Left ventricle myocardium superior (tissue), 1 donor: ENCODE data around the gene UBAP1L. TPM values are rescaled to one million over a fixed set of nuclear protein-coding genes. Genes with fewer than 3 reads are reported as not detected.
"Not testable (repeated sequence)": the region's sequence is repeated elsewhere in the genome, so short reads cannot be mapped to it uniquely, and the experiment has no call there.

Experiments used
- ATAC-seq: fragments of 200-7000 bp; cut with Tn5 transposase; one replicate; pipeline ENCODE4 v1.9.1; 2020; ENCODE audit warnings: mild to moderate bottlenecking, moderate library complexity
- DNase-seq: peaks from one replicate; pipeline ENCODE4 v3.0.0-alpha.2; 2020
- intact Hi-C: fragments of 100-400 bp; cut with micrococcal nuclease; formaldehyde crosslinking; loops from one replicate; pipeline ENCODE4 v1.11.0; 2022
- long read RNA-seq: library from polyadenylated mRNA; unstranded; transcript quantifications from one replicate; pipeline ENCODE4 v2.0.0, GENCODE V29; 2021
- total RNA-seq: library from RNA; stranded (reverse); fragmentation: NEBNext Ultra II Directional; extraction: Animal tissue kit (Norgen Biotek cat#: 25700); gene quantifications from one replicate; pipeline ENCODE4 v1.2.1, GENCODE V29; 2021
- donor health status: DM: no; HTN: yes; CAD: no; lungs with severe emphysema.

Gene UBAP1L
- total RNA-seq: 1.3 TPM
- long read RNA-seq, partial matches to known transcripts: 0 of 2 reads
- long read RNA-seq, other reads (novel, unspliced or antisense): 2 of 2 reads

GRCh38 chr15:65115086-65115485, at the start of gene UBAP1L:
Gene UBAP1L (minus strand): TSS chr15:65115200. CDS start chr15:65106215, 8,985 bp downstream.
- ATAC-seq: no peak
- intact Hi-C loops: no loop called here
- DNase-seq: no peak

DNA sequence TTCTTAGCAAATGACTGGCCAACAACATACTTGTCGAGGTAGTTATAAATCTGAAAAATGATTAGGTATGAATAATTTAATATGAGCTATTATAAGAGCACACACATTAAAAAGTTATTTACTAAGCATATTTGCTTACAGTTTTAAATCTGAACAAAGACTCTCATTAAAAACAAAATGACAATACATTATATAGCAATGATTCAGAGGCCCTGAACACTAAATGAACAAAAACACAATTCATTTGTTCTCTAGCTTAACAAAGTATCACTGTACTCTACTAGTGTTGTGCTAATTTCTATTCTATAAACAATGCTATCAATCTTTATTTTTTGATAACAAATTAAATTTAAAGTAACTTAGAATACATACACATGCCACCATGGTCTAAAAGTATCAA, 49.1 kb upstream of the UBAP1L start:
- DNase-seq (no peak), ATAC-seq (no peak)
- intact Hi-C loops: no loop called here

- intact Hi-C loops: no loop called here
- ATAC-seq (peak; percentile 28), DNase-seq (no peak)
Measured at GRCh38 chr15:65163041-65163440, 48.0 kb upstream of the UBAP1L start.

DNA sequence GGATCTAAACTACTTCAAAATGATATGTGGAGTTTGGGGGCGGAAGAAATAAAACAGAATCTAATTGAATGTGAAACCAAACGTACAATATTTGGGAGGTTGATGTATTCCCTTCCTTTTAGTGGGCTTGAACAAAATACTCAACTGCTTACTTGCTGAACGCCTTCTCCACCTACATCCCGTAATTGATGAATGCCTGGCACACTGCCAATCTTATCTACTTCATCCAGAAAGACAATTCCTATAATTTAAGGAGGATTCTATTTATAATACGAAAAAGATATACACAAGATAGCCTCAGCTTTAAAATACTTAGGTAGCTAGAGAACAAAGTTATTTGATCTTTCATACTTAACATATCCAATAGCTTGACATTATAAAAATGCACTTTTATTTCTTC, 41.7 kb upstream of the UBAP1L start:
- DNase-seq (no peak), ATAC-seq (no peak)
- intact Hi-C loops: no loop called here

GRCh38 chr15:65154720-65155119, 39.7 kb upstream of the UBAP1L start:
- no peak for DNase-seq
- intact Hi-C loops: no loop called here
- no peak for ATAC-seq

DNA sequence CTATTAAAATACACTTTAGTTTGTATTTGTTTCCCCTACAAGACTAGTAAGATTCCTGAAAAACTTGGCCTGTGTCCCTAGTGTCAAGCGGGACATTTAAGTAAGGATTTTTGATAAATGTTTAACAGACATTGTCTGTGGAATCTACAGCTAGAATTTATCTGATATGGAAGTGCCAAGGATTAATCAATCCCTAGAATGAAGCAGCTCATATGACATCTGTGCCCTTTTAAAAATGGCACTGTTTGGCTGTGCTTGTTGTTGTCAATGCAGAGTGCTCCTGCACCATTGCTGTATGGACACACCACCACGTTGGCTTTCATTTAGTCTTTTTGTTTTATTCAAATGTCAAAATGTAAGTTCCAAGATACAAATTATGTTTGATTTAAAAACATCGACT, 32.9 kb upstream of the UBAP1L start:
- no peak for ATAC-seq
- DNase-seq: no peak
- intact Hi-C loops: no loop called here

- intact Hi-C loops: no loop called here
- DNase-seq: no peak
- ATAC-seq: no peak
Measured at GRCh38 chr15:65146438-65146837, 31.4 kb upstream of the UBAP1L start.

- DNase-seq, intact Hi-C loops, ATAC-seq: not testable (repeated sequence)
Measured at GRCh38 chr15:65138631-65139030, 23.6 kb upstream of the UBAP1L start.

- intact Hi-C loops, DNase-seq, ATAC-seq: not testable (repeated sequence)
Measured at GRCh38 chr15:65137893-65138292, 22.9 kb upstream of the UBAP1L start.

DNA sequence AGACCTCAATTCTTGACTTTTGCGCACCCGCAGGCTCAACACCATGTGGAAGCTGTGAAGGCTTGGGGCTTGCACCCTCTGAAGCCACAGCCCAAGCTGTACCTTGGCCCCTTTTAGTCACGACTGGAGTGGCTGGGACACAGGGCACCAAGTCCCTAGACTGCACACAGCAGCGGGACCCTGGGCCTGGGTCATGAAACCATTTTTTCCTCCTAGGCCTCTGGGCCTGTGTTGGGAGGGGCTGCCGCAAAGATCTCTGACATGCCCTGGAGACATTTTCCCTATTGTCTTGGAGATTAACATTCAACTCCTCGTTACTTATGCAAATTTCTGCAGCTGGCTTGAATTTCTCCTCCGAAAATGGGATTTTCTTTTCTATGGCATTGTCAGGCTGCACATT, 22.1 kb upstream of the UBAP1L start:
- ATAC-seq, intact Hi-C loops, DNase-seq: not testable (repeated sequence)

- no peak for DNase-seq
- intact Hi-C loops: no loop called here
- ATAC-seq: no peak
Measured at GRCh38 chr15:65134538-65134937, 19.5 kb upstream of the UBAP1L start.

DNA sequence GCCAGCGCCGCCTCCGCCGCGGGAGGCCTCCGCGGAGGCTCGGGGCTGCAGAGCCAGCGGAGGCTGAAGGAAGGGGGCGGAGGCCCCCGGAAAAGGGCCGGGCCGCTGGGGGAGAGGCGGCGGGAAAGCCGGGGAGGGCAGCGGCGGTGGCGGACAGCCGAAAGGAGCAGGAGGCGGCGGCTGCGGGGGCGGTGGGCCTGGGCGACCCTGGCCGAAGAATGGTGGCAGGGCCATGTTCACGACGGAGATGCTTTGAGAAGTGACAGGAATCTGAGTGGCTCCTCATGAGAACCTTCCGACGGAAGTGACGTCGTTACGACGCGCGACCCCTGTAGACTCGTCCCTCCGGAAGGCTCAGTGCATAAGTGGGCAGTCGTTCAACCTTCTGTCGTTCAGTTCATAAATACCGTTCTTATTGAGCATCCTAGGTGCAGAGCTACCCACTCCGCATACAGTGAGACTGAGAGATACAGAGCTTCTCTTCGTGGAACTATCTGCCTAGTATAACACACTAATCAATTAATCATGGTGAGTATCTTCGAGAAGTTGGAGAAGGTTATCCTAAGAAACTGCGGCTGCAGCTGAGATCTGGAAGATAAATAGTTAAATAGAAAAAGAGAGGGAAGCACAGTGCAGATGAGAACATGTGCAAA, 18.7 kb upstream of the UBAP1L start, which contains the start of gene PDCD7:
Gene PDCD7 (minus strand): TSS at position 261 of the 653 bp plus-strand sequence. CDS start 27 bp downstream, at position 234.
- ATAC-seq (peak; percentile 96), DNase-seq (peak; percentile 91)
- intact Hi-C loops: no loop called here

DNA sequence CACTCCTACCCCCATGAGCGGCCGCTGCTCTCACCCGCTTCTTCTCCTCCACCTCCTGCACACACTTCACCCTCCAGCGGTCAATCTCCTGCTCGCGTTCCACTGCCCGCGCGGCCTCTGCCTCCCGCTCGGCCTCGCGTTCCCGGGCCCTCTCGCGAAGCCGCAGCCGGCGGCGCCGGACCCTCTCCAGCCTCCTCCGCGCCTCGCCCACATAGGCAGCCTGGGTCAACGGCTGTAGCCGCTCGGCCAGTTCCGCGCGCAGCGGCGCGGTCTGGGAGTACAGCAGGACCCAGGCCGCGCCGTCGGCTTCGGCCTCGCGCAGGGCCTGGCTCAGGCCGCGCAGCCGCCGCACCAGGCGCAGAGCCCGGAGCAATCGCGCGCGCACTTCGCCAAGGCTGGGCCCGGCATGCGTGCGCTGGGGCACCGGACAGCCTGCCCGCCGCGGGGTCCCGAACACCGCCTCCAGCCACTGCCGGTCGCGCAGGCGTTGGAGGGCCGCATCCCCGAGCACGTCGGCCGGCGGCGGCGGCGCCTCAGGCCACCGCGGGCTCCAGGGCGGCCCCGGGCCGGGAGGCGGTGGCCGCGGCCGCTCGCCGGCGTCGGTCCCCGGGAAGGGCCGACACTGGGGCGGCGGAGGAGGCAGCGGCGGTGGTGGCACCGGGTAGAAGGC, 18.0 kb upstream of the UBAP1L start:
- peak; percentile 57 for ATAC-seq
- intact Hi-C loops: no loop called here
- peak; percentile 55 for DNase-seq

- no peak for DNase-seq
- no peak for ATAC-seq
- intact Hi-C loops: no loop called here
Measured at GRCh38 chr15:65130941-65131340, 15.9 kb upstream of the UBAP1L start.

- DNase-seq (no peak), ATAC-seq (no peak)
- intact Hi-C loops: no loop called here
Measured at GRCh38 chr15:65115542-65115941, 542 bp upstream of the UBAP1L start.

DNA sequence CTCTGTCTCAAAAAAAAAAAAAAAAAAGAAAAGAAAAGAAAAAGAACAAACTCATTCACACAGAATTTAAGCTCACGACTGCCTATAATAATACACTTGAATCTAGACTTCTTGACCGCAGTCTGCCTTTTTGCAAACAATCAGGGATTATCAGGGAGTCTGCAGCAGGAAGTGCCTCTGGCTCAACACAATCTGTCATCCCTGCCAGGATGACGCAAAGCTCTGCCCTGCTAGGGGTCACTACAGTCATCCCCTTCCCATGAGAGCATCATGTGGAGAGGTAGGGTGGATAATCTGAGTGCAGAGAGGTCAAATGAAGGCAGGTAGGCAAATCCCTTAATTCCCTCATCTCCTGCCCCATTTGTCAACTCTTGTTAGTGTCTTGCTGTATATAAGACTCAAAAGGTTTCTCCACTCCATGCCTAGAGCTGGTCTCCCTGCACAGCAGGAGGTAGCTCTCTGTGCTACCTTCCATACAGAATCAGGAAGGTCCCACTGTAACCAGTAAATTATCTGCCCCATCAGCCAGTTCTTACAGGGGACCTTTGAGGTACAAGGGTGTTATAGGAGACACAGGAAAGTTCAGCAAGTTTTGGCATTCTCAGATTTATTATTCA, 4.2 kb downstream of the UBAP1L start:
- DNase-seq: no peak
- intact Hi-C loops: no loop called here
- ATAC-seq: peak; percentile 62

DNA sequence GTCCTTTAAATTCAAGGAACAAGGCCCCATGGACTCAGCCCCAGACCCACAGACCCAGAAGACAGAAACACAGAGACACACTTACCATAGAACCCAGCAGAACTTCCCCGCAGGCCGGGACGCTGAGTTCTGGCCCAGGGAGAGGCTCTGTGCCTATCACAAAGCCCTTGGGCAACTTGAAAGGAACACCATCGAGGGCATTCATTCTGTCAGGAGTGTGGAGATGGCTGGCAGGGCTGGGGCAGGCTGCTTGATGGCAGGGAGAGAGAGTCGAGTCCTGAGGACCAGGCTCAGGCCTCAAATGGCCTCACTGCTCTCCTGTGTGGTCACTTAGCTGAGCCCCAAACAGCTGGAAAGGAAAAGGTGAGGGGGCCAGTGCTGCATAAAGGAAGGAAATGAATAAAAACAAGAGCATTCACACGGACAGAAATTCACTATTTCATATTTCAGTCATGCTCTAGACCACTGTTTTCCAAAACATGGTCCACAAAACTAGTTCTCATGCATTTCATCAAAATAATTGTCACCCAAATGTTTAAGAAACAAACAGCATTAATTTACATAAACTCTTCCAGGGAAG, 8.9 kb downstream of the UBAP1L start:
- no peak for DNase-seq
- ATAC-seq: no peak
- intact Hi-C loops: no loop called here

- no peak for DNase-seq
- intact Hi-C loops: no loop called here
Measured at GRCh38 chr15:65105038-65105437, 10.0 kb downstream of the UBAP1L start.

DNA sequence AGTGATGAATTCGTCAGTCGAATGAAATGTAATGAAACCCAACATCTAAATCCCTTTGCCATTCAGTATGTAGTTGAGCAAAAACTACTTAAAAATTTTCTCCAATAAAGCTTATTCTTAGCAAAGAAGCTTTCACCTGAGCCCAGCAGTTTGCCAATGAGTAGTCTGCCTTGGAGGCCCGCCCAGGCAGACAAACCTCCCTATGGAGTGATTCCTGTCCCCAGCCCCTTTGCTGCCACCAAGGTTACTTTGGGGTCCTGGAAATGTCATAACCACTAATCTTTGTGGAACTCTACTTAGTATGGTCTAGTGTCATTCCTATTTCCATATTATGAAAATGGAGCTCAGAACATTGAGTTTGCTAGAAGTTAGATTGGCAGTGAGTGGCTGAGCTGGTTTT, 12.1 kb downstream of the UBAP1L start:
- intact Hi-C loops: no loop called here
- ATAC-seq (no peak), DNase-seq (no peak)

More at GRCh38 chr15:65105038-65105437, 10.0 kb downstream of the UBAP1L start:
- no peak for ATAC-seq
